ENCODE measurements around the gene PI4KA. TPM values are rescaled to one million over a fixed set of nuclear protein-coding genes. Genes with fewer than 3 reads are reported as not detected.
"Not testable (repeated sequence)": the region's sequence is repeated elsewhere in the genome, so short reads cannot be mapped to it uniquely, and the experiment has no call there.

The PI4KA gene
- total RNA-seq, 3 donors from 2014 or later: 62.7 to 103 (median 73.5) TPM

DNA sequence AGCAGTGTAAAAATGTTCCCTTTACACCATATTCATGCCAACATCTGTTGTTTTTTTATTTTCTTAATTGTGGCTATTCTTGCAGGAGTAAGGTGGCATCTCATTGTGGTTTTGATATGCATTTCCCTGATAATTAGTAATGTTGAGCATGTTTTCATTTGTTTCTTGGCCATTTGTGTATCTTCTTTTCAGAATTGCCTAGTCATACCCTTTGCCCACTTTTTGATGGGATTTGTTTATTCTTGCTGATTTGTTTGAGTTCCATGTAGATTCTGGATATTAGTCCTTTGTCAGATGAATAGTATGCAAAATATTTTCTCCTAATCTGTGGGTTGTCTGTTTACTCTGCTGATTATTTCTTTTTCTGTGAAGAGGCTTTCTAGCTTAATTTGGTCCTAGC is 183.6 kb downstream of the PI4KA start:
- Histone ChIP-seq H3K27me3 (peaks cover 4 to 23% of the 10 kb centered on the region in 2 donors), H3K36me3 (no peaks in the 10 kb centered on the region), H3K27ac (no peak overlapping the region), H3K4me1 (no peaks in the 10 kb centered on the region), H3K9me3 (no peaks in the 10 kb centered on the region), H3K4me3 (no peak overlapping the region)
- DNase-seq (ENCODE audit: low spot score in 2 of 2): no peak
- TF ChIP-seq, protein P1, sequence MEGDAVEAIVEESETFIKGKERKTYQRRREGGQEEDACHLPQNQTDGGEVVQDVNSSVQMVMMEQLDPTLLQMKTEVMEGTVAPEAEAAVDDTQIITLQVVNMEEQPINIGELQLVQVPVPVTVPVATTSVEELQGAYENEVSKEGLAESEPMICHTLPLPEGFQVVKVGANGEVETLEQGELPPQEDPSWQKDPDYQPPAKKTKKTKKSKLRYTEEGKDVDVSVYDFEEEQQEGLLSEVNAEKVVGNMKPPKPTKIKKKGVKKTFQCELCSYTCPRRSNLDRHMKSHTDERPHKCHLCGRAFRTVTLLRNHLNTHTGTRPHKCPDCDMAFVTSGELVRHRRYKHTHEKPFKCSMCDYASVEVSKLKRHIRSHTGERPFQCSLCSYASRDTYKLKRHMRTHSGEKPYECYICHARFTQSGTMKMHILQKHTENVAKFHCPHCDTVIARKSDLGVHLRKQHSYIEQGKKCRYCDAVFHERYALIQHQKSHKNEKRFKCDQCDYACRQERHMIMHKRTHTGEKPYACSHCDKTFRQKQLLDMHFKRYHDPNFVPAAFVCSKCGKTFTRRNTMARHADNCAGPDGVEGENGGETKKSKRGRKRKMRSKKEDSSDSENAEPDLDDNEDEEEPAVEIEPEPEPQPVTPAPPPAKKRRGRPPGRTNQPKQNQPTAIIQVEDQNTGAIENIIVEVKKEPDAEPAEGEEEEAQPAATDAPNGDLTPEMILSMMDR (IDR thresholded peaks at IDR 0.05): no peak
- TF ChIP-seq POLR2AphosphoS5 (IDR thresholded peaks at IDR 0.05): no peak
- no peak for TF ChIP-seq POLR2A (IDR thresholded peaks at IDR 0.05)
- intact Hi-C loops (cut with DNase I; ENCODE audit: low total_unique reads): no loop called here

DNA sequence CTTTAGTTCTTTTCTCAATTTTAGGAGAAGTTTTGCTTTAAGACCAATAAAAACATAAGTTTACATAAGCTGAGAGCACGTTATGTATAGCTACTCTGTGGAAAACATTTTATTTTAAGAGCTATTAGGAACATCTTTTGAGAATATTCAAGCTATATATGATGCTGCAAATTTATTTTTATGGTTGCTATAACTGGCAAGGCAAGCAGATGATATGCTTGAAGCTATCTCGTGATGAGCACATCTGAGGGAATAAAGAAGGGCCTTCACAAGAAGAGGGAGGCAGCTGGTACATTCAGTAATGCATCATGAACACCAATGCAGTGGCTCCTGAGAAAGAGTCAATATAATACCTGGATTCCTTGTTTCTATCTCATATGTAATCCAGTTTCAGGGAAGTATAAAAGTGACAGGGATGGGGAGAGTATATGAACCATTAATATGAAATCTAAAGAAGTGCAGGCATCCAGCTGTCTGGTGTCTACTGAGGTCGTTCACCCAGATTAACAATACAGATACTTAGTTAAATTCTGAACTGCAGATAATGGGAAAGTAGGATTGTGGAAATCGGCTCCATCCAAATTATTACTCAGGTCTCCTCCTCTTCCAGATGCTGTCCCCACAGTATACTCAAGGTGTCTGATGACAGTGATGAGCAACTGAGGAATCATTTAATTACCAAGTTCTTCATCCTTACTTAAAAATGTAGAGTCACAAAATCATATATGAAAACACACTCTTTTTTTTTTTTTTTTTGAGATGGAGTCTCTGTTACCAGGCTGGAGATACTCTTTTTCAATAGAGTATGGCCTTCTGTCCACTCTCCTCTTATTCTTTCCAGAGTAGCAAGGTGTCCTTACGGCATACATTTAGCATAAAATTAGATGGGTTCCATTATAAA is 185.1 kb downstream of the PI4KA start:
- H3K27ac ChIP-seq: no peak overlapping the region
- H3K4me3 ChIP-seq: no peak overlapping the region
- H3K27me3 ChIP-seq: peaks cover 4 to 23% of the 10 kb centered on the region in 2 donors
- intact Hi-C loops (cut with DNase I; ENCODE audit: low total_unique reads): no loop called here
- no peak for DNase-seq (ENCODE audit: low spot score in 2 of 2)
- H3K9me3 ChIP-seq: no peaks in the 10 kb centered on the region
- no peaks in the 10 kb centered on the region for H3K4me1 ChIP-seq
- TF ChIP-seq POLR2A (IDR thresholded peaks at IDR 0.05) (no peak), POLR2AphosphoS5 (IDR thresholded peaks at IDR 0.05) (no peak)
- TF ChIP-seq, protein P1 (IDR thresholded peaks at IDR 0.05): no peak
- no peaks in the 10 kb centered on the region for H3K36me3 ChIP-seq

DNA sequence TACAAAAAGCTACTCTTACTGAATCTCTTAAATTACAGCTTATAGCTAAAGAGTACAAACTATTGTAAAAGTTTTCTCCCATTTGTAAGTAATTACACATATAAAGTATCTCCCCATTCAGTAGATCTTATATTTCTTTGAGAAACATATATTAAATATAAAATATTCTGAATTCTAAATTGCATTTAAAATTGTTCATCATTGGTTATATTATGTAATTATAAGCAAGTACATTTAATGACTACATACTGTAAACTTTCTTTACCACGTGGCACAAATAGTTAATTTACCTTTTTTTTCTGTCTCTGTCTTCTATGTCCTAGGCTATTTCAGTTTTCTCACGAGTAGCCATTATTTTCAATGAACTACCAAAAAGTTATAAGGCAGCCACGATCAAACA is 185.9 kb downstream of the PI4KA start:
- Histone ChIP-seq H3K9me3 (no peaks in the 10 kb centered on the region), H3K36me3 (no peaks in the 10 kb centered on the region), H3K4me1 (no peaks in the 10 kb centered on the region), H3K27ac (no peak overlapping the region), H3K4me3 (no peak overlapping the region), H3K27me3 (peaks cover 4 to 23% of the 10 kb centered on the region in 2 donors)
- intact Hi-C loops (cut with DNase I; ENCODE audit: low total_unique reads): no loop called here
- DNase-seq (ENCODE audit: low spot score in 2 of 2): no peak
- TF ChIP-seq POLR2A (IDR thresholded peaks at IDR 0.05) (no peak), POLR2AphosphoS5 (IDR thresholded peaks at IDR 0.05) (no peak)
- TF ChIP-seq, protein P1 (IDR thresholded peaks at IDR 0.05): no peak

DNA sequence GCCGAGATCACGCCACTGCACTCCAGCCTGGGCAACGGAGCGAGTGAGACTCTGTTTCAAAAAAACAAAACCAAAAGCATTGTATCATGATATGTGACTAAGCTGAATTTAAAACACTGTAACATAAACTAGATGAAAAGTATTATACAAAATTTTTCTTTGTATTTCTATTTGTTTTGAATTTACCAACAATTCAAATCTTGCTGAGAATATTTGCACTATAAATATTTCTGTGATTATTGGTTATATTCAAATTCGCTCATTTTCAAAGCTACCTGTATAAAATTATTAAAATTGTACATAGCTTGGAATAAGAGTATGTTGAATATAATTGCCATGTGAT is 186.6 kb downstream of the PI4KA start:
- no peak for DNase-seq (ENCODE audit: low spot score in 2 of 2)
- H3K4me1 ChIP-seq: no peaks in the 10 kb centered on the region
- intact Hi-C loops (cut with DNase I; ENCODE audit: low total_unique reads): no loop called here
- peaks cover 4 to 23% of the 10 kb centered on the region in 2 donors for H3K27me3 ChIP-seq
- TF ChIP-seq POLR2AphosphoS5 (IDR thresholded peaks at IDR 0.05) (no peak), POLR2A (IDR thresholded peaks at IDR 0.05) (no peak)
- TF ChIP-seq, protein P1 (IDR thresholded peaks at IDR 0.05): no peak
- H3K36me3 ChIP-seq: no peaks in the 10 kb centered on the region
- H3K27ac ChIP-seq: no peak overlapping the region
- no peak overlapping the region for H3K4me3 ChIP-seq
- H3K9me3 ChIP-seq: no peaks in the 10 kb centered on the region

DNA sequence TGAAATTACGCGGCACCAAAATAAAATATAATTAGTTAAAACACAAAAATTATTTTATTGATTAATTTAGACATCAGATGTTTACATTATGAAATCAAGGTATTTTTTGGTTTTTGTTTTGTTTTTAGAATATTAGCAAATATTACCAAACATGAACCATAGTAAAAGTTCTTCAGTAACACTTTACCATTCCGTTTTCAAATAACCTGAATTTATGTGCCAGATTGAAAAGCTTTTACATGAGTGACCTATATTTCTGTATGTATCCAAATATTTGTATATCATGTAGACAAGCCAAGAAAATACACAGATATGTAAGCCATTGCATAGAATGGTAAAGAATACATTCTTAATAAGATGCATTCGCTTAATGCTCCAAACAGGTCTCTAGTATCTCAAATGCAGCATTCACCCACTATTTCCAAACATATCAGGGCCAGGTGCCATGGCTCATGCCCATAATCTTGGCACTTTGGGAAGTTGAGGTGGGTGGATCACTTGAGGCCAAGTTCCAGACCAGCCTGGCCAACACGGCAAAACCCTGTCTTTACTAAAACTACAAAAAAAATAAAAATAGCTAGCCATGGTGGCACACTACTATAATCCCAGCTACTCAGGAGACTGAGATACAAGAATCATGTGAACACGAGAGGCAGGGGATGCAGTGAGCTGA is 187.1 kb downstream of the PI4KA start:
- no peaks in the 10 kb centered on the region for H3K36me3 ChIP-seq
- TF ChIP-seq, protein P1 (IDR thresholded peaks at IDR 0.05): no peak
- TF ChIP-seq POLR2AphosphoS5 (IDR thresholded peaks at IDR 0.05) (no peak), POLR2A (IDR thresholded peaks at IDR 0.05) (no peak)
- H3K4me1 ChIP-seq: no peaks in the 10 kb centered on the region
- intact Hi-C loops (cut with DNase I; ENCODE audit: low total_unique reads): no loop called here
- H3K27me3 ChIP-seq: peaks cover 4 to 23% of the 10 kb centered on the region in 2 donors
- no peak for DNase-seq (ENCODE audit: low spot score in 2 of 2)
- H3K9me3 ChIP-seq: no peaks in the 10 kb centered on the region
- no peak overlapping the region for H3K4me3 ChIP-seq
- no peak overlapping the region for H3K27ac ChIP-seq

DNA sequence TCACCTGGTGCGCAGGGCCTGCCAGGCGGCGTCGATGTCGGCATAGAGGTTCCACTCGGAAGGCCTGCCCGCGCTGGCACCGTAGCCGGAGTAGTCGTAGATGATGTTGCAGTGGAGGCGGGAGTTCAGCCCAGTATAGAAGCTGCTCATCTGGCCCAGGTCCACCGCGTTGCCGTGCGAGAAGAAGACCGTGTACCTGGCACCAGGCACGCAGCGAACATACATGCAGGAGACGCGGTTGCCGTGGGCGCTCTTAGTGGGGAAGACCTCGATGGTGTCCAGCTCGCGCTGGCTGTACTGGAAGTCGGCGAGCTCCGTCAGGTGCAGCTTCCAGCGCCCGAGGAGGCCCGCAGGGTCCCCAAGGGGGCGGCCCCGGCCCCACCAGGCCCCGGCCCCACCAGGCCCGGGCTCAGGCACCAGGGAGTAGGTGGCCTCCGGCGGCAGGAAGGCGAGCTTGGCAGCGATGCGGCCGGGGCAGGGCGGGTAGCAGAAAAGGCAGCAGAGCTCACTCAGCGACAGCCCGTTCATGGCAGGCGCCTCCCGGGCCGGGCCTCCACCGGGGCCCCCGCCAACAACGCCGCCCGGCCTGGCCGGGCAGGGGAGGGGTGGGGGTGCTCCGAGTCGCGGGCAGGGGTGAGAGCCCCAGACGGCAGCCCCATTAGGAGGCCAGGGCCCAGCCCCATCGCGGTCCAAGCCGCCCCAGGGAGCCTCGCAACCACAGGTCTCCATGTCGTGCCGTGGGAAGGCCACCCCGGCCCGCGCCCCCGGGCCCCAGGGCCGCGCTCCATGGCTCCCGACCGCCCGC is 188.0 kb downstream of the PI4KA start:
- Histone ChIP-seq H3K4me3 (peak overlapping the region in 2 of 3 donors; percentile 19 to 53), H3K27me3 (peaks cover 4 to 23% of the 10 kb centered on the region in 2 donors)
- intact Hi-C loops (cut with DNase I; ENCODE audit: low total_unique reads); H3K36me3 ChIP-seq; DNase-seq (ENCODE audit: low spot score in 2 of 2); H3K9me3 ChIP-seq; H3K4me1 ChIP-seq; H3K27ac ChIP-seq: not testable (repeated sequence)

DNA sequence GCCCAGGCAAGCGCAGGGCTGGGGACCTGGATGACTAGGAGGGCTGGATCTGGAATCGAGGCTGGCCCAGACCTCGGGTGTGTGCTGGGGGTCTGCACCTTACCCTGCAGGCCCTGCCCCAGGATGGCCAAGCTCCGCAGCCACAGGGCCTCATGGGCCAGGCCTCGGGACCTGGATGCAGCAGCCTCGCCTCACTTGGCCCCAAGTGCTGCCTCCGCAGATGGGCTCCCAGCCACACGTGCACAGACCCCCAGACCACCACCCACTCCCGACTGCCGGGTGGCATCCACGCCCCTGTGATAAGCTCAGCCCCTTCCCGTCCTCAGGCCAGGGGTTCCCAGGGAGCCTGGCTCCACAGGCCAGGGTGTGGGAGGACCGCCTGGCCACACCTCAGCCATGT is 188.7 kb downstream of the PI4KA start:
- DNase-seq (ENCODE audit: low spot score in 2 of 2); H3K4me3 ChIP-seq; intact Hi-C loops (cut with DNase I; ENCODE audit: low total_unique reads): not testable (repeated sequence)

More for the DNA sequence above, 188.7 kb downstream of the PI4KA start:
- peaks cover 4 to 23% of the 10 kb centered on the region in 2 donors for H3K27me3 ChIP-seq
- not testable (repeated sequence) for H3K27ac ChIP-seq, H3K36me3 ChIP-seq, H3K9me3 ChIP-seq, H3K4me1 ChIP-seq

Measured in breast epithelium (tissue), 4 donors.